Activated T-cell treated with anti-CD3 and anti-CD28 coated beads, Interleukin-2, amount 50 U/mL, for 72 hours (primary cell): ENCODE measurements around the gene TXNL4A. TPM values are rescaled to one million over a fixed set of nuclear protein-coding genes. Genes with fewer than 3 reads are reported as not detected.
"Not testable (repeated sequence)": the region's sequence is repeated elsewhere in the genome, so short reads cannot be mapped to it uniquely, and the experiment has no call there.

Experiments used
- ATAC-seq, 2 donors: fragments of 150-1000 bp; cut with Tn5 transposase; replicated peaks in 1 of 2; 2 replicates each; pipeline ENCODE4 v1.10.0; 2021; ENCODE audit warnings: moderate library complexity in 2 of 2, mild to moderate bottlenecking in 1 of 2
- DNase-seq, 2 donors: peaks; one replicate each; pipeline ENCODE4 v3.0.0; 2021 to 2022; ENCODE audit warnings: mixed read lengths in 1 of 2
- H3K27ac Mint-ChIP-seq: one replicate; pipeline ENCODE4 v1.8.0; 2022; ENCODE audit warnings: mild to moderate bottlenecking, moderate library complexity, mixed read lengths
- H3K27me3 Mint-ChIP-seq: one replicate; pipeline ENCODE4 v1.8.0; 2022; ENCODE audit warnings: low read depth, mixed read lengths
- H3K36me3 Mint-ChIP-seq, 2 donors: one replicate each; pipeline ENCODE4 v1.8.0; 2022; ENCODE audit warnings: mixed read lengths in 2 of 2, mild to moderate bottlenecking in 1 of 2; ENCODE audit not compliant: insufficient read depth in 2 of 2
- H3K4me1 Mint-ChIP-seq: one replicate; pipeline ENCODE4 v1.8.0; 2022; ENCODE audit warnings: low read depth, mixed read lengths
- H3K4me3 Mint-ChIP-seq, 2 donors: one replicate each; pipeline ENCODE4 v1.8.0; 2022; ENCODE audit warnings: mild to moderate bottlenecking in 2 of 2, mixed read lengths in 2 of 2, moderate library complexity in 2 of 2
- H3K9me3 Mint-ChIP-seq, 2 donors: one replicate each; pipeline ENCODE4 v1.8.0; 2022; ENCODE audit warnings: mixed read lengths in 2 of 2
- total RNA-seq, 2 donors: library from RNA; stranded (reverse); gene quantifications; one replicate each; pipeline ENCODE4 v1.2.3, GENCODE V29; 2022

Gene TXNL4A
- total RNA-seq, 2 donors from 2014 or later, result 92.9 to 105 TPM

DNA sequence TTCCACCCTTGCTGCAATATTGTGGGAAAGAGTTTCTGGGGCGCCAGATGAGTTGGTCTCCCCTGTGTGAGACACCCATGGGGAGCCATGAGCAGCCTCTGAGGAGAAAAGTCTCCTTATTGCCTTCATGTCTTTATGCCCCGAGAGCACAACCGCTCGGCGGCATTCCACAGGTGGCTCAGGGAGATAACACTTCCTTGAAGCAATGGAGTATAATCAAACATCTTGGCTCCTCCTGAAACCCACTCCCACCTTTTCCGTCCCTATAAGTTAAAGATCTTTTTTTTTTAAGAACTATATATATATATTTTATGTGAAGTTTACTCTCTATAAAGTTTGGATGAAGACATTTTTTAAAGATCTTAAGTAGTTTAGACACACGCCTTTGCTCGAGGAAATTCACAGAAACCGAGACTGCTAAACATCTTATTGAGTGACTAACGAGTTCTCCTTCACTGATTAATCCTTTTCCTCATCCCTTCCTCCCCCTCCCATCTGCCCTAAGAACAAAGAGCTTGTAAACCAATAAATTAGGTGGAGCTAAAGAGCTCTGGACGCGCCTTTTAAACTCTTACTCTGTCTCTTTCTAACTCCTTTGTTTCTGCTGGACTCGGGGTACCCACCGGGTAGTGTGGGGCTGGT lies 23.3 kb upstream of the TXNL4A start:
- ATAC-seq, H3K36me3 Mint-ChIP-seq, H3K27ac Mint-ChIP-seq, H3K27me3 Mint-ChIP-seq, H3K4me3 Mint-ChIP-seq, DNase-seq, H3K4me1 Mint-ChIP-seq, H3K9me3 Mint-ChIP-seq: not testable (repeated sequence)

DNA sequence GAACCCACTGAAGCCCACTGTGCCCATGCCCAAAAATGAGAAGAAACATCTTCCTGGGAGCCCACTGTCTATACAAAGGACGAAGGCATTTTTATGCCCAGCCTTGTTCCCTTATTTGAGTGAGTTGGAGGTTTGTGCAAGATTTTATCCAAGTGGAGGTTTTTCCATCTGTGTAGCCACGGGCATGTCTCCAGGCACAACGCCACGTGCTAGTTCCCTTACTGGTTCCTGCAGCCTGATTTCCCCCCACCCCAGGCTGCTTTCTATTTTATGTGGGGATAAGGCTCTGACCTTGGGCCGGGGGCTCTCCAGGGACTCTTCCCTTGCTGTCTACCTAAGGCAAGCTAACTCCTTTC lies 22.2 kb upstream of the TXNL4A start:
- H3K27me3 Mint-ChIP-seq, result no peaks in the 10 kb centered on the region
- no peak overlapping the region for H3K27ac Mint-ChIP-seq

GRCh38 chr18:80009661-80010550 lies 21.5 kb upstream of the TXNL4A start:
- no peak for ATAC-seq
- Mint-ChIP-seq H3K36me3 (peaks cover 7 to 8% of the 10 kb centered on the region in 2 donors), H3K4me1 (no peaks in the 10 kb centered on the region), H3K27me3 (no peaks in the 10 kb centered on the region), H3K9me3 (peaks cover 5 to 6% of the 10 kb centered on the region in 2 donors), H3K27ac (no peak overlapping the region), H3K4me3 (no peak overlapping the region)
- no peak for DNase-seq

More for the DNA sequence above, 22.2 kb upstream of the TXNL4A start:
- H3K4me1 Mint-ChIP-seq, result no peaks in the 10 kb centered on the region
- H3K9me3 Mint-ChIP-seq, result peaks cover 5 to 6% of the 10 kb centered on the region in 2 donors
- no peak overlapping the region for H3K4me3 Mint-ChIP-seq
- DNase-seq (no peak), ATAC-seq (no peak)
- peaks cover 7 to 8% of the 10 kb centered on the region in 2 donors for H3K36me3 Mint-ChIP-seq

DNA sequence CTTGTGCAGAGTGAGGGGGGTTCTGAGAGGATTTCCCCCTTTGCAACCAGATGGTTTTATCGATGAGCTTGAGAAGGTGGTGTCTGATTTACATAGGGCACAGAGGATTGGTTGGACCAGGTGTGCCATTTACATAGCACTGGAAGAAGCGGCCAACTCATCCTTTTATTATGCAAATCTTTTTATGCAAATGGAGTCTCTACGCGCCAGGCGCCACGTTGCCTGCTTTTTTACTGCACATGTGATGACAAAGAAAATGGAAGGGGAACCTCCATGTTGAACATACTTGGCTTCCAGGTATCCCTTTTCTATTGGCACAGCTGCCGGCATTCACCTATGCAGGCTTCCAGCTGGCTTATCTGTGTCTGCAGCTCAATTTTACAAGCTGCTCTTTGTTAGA lies 18.4 kb upstream of the TXNL4A start:
- peaks cover 4 to 5% of the 10 kb centered on the region in 2 donors for H3K9me3 Mint-ChIP-seq
- H3K36me3 Mint-ChIP-seq, result peaks cover 4 to 5% of the 10 kb centered on the region in 2 donors
- DNase-seq (no peak), ATAC-seq (no peak)
- H3K27me3 Mint-ChIP-seq, result no peaks in the 10 kb centered on the region
- H3K27ac Mint-ChIP-seq, result no peak overlapping the region
- H3K4me1 Mint-ChIP-seq, result no peaks in the 10 kb centered on the region
- no peak overlapping the region for H3K4me3 Mint-ChIP-seq

GRCh38 chr18:80004600-80005342 lies 16.4 kb upstream of the TXNL4A start:
- Mint-ChIP-seq H3K27ac (no peak overlapping the region), H3K36me3 (peaks cover 10 to 12% of the 10 kb centered on the region in 2 donors), H3K4me3 (no peak overlapping the region), H3K9me3 (peaks cover 10 to 14% of the 10 kb centered on the region in 2 donors), H3K27me3 (no peaks in the 10 kb centered on the region), H3K4me1 (peaks cover 2% of the 10 kb centered on the region)
- ATAC-seq, result no peak
- no peak for DNase-seq

GRCh38 chr18:80002468-80002867 lies 14.1 kb upstream of the TXNL4A start:
- Mint-ChIP-seq H3K36me3 (peaks cover 9 to 12% of the 10 kb centered on the region in 2 donors), H3K4me1 (peaks cover 7% of the 10 kb centered on the region), H3K9me3 (peaks cover 9 to 14% of the 10 kb centered on the region in 2 donors), H3K27ac (no peak overlapping the region), H3K4me3 (no peak overlapping the region), H3K27me3 (no peaks in the 10 kb centered on the region)
- no peak for DNase-seq
- no peak for ATAC-seq

- Mint-ChIP-seq H3K4me3 (no peak overlapping the region), H3K4me1 (peaks cover 7% of the 10 kb centered on the region), H3K27me3 (no peaks in the 10 kb centered on the region), H3K9me3 (peaks cover 9 to 14% of the 10 kb centered on the region in 2 donors), H3K27ac (no peak overlapping the region), H3K36me3 (peaks cover 9 to 12% of the 10 kb centered on the region in 2 donors)
- ATAC-seq, result no peak
- no peak for DNase-seq
Measured at GRCh38 chr18:80000877-80001276, 12.5 kb upstream of the TXNL4A start.

DNA sequence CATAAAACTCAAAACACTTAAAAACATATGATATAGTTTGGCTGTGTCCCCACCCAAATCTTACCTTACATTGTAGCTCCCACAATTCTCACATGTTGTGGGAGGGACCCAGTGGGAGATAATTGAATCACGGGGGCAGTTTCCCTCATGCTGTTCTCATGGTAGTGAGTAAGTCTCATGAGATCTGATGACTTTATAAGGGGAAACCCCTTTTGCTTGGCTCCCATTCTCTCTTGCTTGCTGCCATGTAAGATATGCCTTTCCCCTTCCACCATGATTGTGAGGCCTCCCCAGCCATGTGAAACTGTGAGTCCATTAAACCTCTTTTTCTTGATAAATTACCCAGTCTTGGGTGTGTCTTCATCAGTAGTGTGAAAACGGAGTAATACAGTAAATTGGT lies 11.3 kb upstream of the TXNL4A start:
- DNase-seq, H3K4me3 Mint-ChIP-seq, H3K27ac Mint-ChIP-seq, H3K4me1 Mint-ChIP-seq, ATAC-seq, H3K27me3 Mint-ChIP-seq: not testable (repeated sequence)
- peaks cover 9 to 12% of the 10 kb centered on the region in 2 donors for H3K36me3 Mint-ChIP-seq
- peaks cover 9 to 14% of the 10 kb centered on the region in 2 donors for H3K9me3 Mint-ChIP-seq

DNA sequence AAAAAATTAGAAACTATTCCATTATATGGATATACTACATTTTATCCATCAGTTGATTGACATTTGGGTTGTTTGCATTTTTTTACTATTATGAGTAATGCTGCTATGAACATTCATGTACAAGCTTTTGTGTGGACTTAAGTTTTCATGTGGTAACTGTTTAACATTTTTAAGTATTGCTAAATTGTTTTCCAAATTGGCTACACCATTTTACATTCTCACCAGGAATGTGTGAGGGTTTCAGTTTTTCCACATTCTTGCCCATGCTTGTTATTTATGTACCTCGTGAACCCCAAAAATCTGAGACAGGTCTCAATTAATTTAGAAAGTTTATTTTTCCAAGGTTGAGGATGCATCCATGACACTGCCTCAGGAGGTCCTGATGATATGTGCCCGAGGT lies 3.1 kb upstream of the TXNL4A start:
- Mint-ChIP-seq H3K9me3 (no peaks in the 10 kb centered on the region), H3K27me3 (no peaks in the 10 kb centered on the region), H3K27ac (no peak overlapping the region), H3K4me1 (peaks cover 17% of the 10 kb centered on the region), H3K4me3 (no peak overlapping the region), H3K36me3 (peaks cover 2% of the 10 kb centered on the region in 2 donors)
- DNase-seq, result no peak
- no peak for ATAC-seq

DNA sequence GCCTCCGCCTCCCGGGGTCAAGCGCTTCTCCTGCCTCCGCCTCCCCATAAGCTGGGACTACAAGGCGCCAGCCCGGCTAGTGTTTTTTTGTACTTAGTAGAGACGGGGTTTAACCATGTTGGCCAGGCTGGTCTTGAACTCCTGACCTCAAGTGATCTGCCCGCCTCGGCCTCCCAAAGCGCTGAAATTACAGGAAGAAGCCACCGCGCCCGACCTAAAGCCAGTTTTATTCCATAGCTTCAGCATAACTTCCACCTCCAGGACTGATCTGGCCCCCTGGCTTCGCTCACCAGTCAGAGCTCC lies 783 bp upstream of the TXNL4A start:
- no peaks in the 10 kb centered on the region for H3K9me3 Mint-ChIP-seq
- ATAC-seq, result no peak
- H3K4me3 Mint-ChIP-seq, result peak overlapping the region; percentile 94 to 95
- H3K4me1 Mint-ChIP-seq, result peaks cover 38% of the 10 kb centered on the region
- peaks cover 8% of the 10 kb centered on the region in 2 donors for H3K36me3 Mint-ChIP-seq
- no peaks in the 10 kb centered on the region for H3K27me3 Mint-ChIP-seq
- peak overlapping the region; percentile 95 for H3K27ac Mint-ChIP-seq
- no peak for DNase-seq

DNA sequence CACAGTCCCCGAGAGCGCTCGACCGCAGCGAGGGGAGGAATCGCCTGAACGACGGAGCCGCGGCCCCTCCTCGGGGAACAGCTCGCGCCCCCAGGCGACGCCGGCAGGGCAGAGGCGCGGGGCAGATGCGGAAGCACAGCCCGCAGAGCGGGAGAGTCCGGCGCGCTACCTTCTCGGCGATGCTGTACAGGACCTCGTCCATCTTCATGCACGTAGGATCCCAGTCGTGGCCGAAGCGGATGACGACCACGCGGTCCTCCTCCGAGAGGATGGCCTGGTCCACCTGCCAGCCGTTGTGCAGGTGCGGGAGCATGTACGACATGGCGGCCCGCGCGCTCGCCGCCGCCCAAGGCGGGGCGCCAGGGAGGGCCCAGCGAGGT lies 302 bp downstream of the TXNL4A start:
- DNase-seq, result peak; percentile 72 to 76
- Mint-ChIP-seq H3K4me1 (peaks cover 49% of the 10 kb centered on the region), H3K9me3 (no peaks in the 10 kb centered on the region), H3K36me3 (peaks cover 8 to 9% of the 10 kb centered on the region in 2 donors), H3K4me3 (peak overlapping the region; percentile 89 to 94), H3K27ac (peak overlapping the region; percentile 96), H3K27me3 (no peaks in the 10 kb centered on the region)
- peak; percentile 74 to 77 for ATAC-seq

GRCh38 chr18:79987566-79987965 lies 797 bp downstream of the TXNL4A start:
- Mint-ChIP-seq H3K27me3 (no peaks in the 10 kb centered on the region), H3K27ac (peak overlapping the region; percentile 96), H3K4me1 (peaks cover 54% of the 10 kb centered on the region), H3K4me3 (peak overlapping the region; percentile 89 to 94), H3K9me3 (no peaks in the 10 kb centered on the region), H3K36me3 (peaks cover 8 to 9% of the 10 kb centered on the region in 2 donors)
- no peak for ATAC-seq
- no peak for DNase-seq

GRCh38 chr18:79986726-79987125 lies 1.6 kb downstream of the TXNL4A start:
- peaks cover 8 to 10% of the 10 kb centered on the region in 2 donors for H3K36me3 Mint-ChIP-seq
- H3K9me3 Mint-ChIP-seq, result no peaks in the 10 kb centered on the region

More at GRCh38 chr18:79986726-79987125, 1.6 kb downstream of the TXNL4A start:
- peaks cover 63% of the 10 kb centered on the region for H3K4me1 Mint-ChIP-seq
- no peaks in the 10 kb centered on the region for H3K27me3 Mint-ChIP-seq
- no peak for ATAC-seq
- peak overlapping the region; percentile 96 for H3K27ac Mint-ChIP-seq
- H3K4me3 Mint-ChIP-seq, result peak overlapping the region; percentile 89 to 94
- no peak for DNase-seq
